ENCODE results near the gene TMEM242. TPM values are rescaled to one million over a fixed set of nuclear protein-coding genes. Genes with fewer than 3 reads are reported as not detected.
A peak's percentile ranks its signal among the peaks of the same experiment; 100 is the strongest.
"Not testable (repeated sequence)": the region's sequence is repeated elsewhere in the genome, so short reads cannot be mapped to it uniquely, and the experiment has no call there.

Gene TMEM242
- total RNA-seq, 1 donor from 2014 or later = 9.7 TPM

GRCh38 chr6:157339432-157339831, 16.1 kb upstream of the TMEM242 start:
- Mint-ChIP-seq H3K9me3 (ENCODE audit: low read depth) (no peaks in the 10 kb centered on the region), H3K27me3 (ENCODE audit: low read depth) (peaks cover 34% of the 10 kb centered on the region), H3K4me3 (ENCODE audit: unreplicated experiment) (no peak overlapping the region), H3K27ac (ENCODE audit: unreplicated experiment) (no peak overlapping the region), H3K4me1 (ENCODE audit: low read depth) (no peaks in the 10 kb centered on the region), H3K36me3 (ENCODE audit: low read depth) (no peaks in the 10 kb centered on the region)
- TF ChIP-seq CTCF (IDR thresholded peaks at IDR 0.05) = peak; percentile 51
- DNase-seq (ENCODE audit: low spot score) = no peak

GRCh38 chr6:157337751-157338150, 14.4 kb upstream of the TMEM242 start:
- Mint-ChIP-seq H3K4me1 (ENCODE audit: low read depth) (no peaks in the 10 kb centered on the region), H3K4me3 (ENCODE audit: unreplicated experiment) (no peak overlapping the region), H3K27me3 (ENCODE audit: low read depth) (peaks cover 34% of the 10 kb centered on the region), H3K36me3 (ENCODE audit: low read depth) (no peaks in the 10 kb centered on the region), H3K9me3 (ENCODE audit: low read depth) (no peaks in the 10 kb centered on the region), H3K27ac (ENCODE audit: unreplicated experiment) (no peak overlapping the region)
- TF ChIP-seq CTCF (IDR thresholded peaks at IDR 0.05) = no peak
- DNase-seq (ENCODE audit: low spot score) = no peak

GRCh38 chr6:157337276-157337675, 14.0 kb upstream of the TMEM242 start:
- H3K36me3 Mint-ChIP-seq (ENCODE audit: low read depth); DNase-seq (ENCODE audit: low spot score); H3K4me1 Mint-ChIP-seq (ENCODE audit: low read depth); H3K27ac Mint-ChIP-seq (ENCODE audit: unreplicated experiment); H3K9me3 Mint-ChIP-seq (ENCODE audit: low read depth); H3K4me3 Mint-ChIP-seq (ENCODE audit: unreplicated experiment): not testable (repeated sequence)
- peaks cover 32% of the 10 kb centered on the region for H3K27me3 Mint-ChIP-seq (ENCODE audit: low read depth)

- no peak for TF ChIP-seq CTCF (IDR thresholded peaks at IDR 0.05)
- Mint-ChIP-seq H3K9me3 (ENCODE audit: low read depth) (no peaks in the 10 kb centered on the region), H3K4me3 (ENCODE audit: unreplicated experiment) (no peak overlapping the region), H3K27ac (ENCODE audit: unreplicated experiment) (no peak overlapping the region), H3K27me3 (ENCODE audit: low read depth) (peaks cover 21% of the 10 kb centered on the region), H3K4me1 (ENCODE audit: low read depth) (no peaks in the 10 kb centered on the region), H3K36me3 (ENCODE audit: low read depth) (no peaks in the 10 kb centered on the region)
- DNase-seq (ENCODE audit: low spot score) = no peak
Measured at GRCh38 chr6:157335829-157336228, 12.5 kb upstream of the TMEM242 start.

- Mint-ChIP-seq H3K4me3 (ENCODE audit: unreplicated experiment) (no peak overlapping the region), H3K4me1 (ENCODE audit: low read depth) (no peaks in the 10 kb centered on the region), H3K36me3 (ENCODE audit: low read depth) (no peaks in the 10 kb centered on the region), H3K27ac (ENCODE audit: unreplicated experiment) (no peak overlapping the region), H3K9me3 (ENCODE audit: low read depth) (no peaks in the 10 kb centered on the region), H3K27me3 (ENCODE audit: low read depth) (peaks cover 25% of the 10 kb centered on the region)
- DNase-seq (ENCODE audit: low spot score) = no peak
- no peak for TF ChIP-seq CTCF (IDR thresholded peaks at IDR 0.05)
Measured at GRCh38 chr6:157333956-157334355, 10.6 kb upstream of the TMEM242 start.

GRCh38 chr6:157333537-157333936, 10.2 kb upstream of the TMEM242 start:
- Mint-ChIP-seq H3K27me3 (ENCODE audit: low read depth) (peaks cover 25% of the 10 kb centered on the region), H3K4me1 (ENCODE audit: low read depth) (no peaks in the 10 kb centered on the region), H3K4me3 (ENCODE audit: unreplicated experiment) (no peak overlapping the region), H3K36me3 (ENCODE audit: low read depth) (no peaks in the 10 kb centered on the region), H3K9me3 (ENCODE audit: low read depth) (no peaks in the 10 kb centered on the region), H3K27ac (ENCODE audit: unreplicated experiment) (no peak overlapping the region)
- no peak for TF ChIP-seq CTCF (IDR thresholded peaks at IDR 0.05)
- DNase-seq (ENCODE audit: low spot score) = no peak
